GM12878 (cell line): ENCODE data around the gene ZWILCH. TPM values are rescaled to one million over a fixed set of nuclear protein-coding genes. Genes with fewer than 3 reads are reported as not detected.

Experiments
- ATAC-seq: fragments of 200-7000 bp; cut with Tn5 transposase; 3 replicates; pipeline ENCODE4 v1.9.1; 2020; ENCODE audit warnings: mild to moderate bottlenecking, moderate library complexity
- BruUV-seq: library from RNA; stranded (reverse); fragments of 400-500 nt; replicated peaks from 2 replicates; lab custom pipeline; 2021; lab: Mats Ljungman, UMichigan
- CTCF ChIA-PET: fragments of 300-600 bp; sonication (Branson Sonifier 250); formaldehyde crosslinking; extraction: SDS; loops from one replicate; lab custom pipeline; 2021; ENCODE audit warnings: inconsistent platforms; lab: Yijun Ruan, JAX
- POLR2A ChIA-PET: fragments of 350-600 bp; formaldehyde crosslinking; extraction: SDS; loops from one replicate; lab custom pipeline; 2021; ENCODE audit warnings: inconsistent platforms; lab: Charles Lee
- RAD21 ChIA-PET: fragments of 300-600 bp; sonication (Branson Sonifier 250); formaldehyde crosslinking; loops from one replicate; lab custom pipeline; 2023; ENCODE audit warnings: antibody characterized with exemption; ENCODE audit not compliant: unreplicated experiment; lab: Charles Lee
- SMC1A ChIA-PET: fragments of 300-600 bp; sonication (Branson Sonifier 250); formaldehyde crosslinking; loops from one replicate; lab custom pipeline; 2023; ENCODE audit not compliant: unreplicated experiment, uncharacterized antibody; lab: Charles Lee
- DNase-seq: peaks from one replicate; pipeline ENCODE4 v3.0.0-alpha.2; 2011; ENCODE audit warnings: low read depth, low spot score
- FAIRE-seq: peaks from 3 replicates; lab custom pipeline; 2011; peaks lifted over from hg19 to GRCh38; lab: Jason Lieb, UNC
- H2AFZ ChIP-seq: 2 replicates; pipeline ENCODE4 v1.6.0; 2011; ENCODE audit warnings: low read depth, low read length, control low read depth; ENCODE audit not compliant: control insufficient read depth
- H3K27ac ChIP-seq: 2 replicates; pipeline ENCODE4 v1.5.1; 2011; ENCODE audit warnings: control low read depth; ENCODE audit not compliant: control insufficient read depth, insufficient read depth
- H3K27me3 ChIP-seq, 2 experiments: replicated peaks in 1 of 2; 2 replicates each; pipeline versions ENCODE4 v1.6.0 to v1.6.1; 2011; ENCODE audit warnings: low read length in 1 of 2; ENCODE audit not compliant: control insufficient read depth in 2 of 2, insufficient read depth in 2 of 2
- H3K36me3 ChIP-seq, 2 experiments: 2 replicates each; pipeline ENCODE4 v1.5.1; 2011; ENCODE audit warnings: low read length in 1 of 2; ENCODE audit not compliant: control insufficient read depth in 2 of 2, insufficient read depth in 2 of 2
- H3K4me1 ChIP-seq: 2 replicates; pipeline ENCODE4 v1.6.1; 2011; ENCODE audit warnings: mild to moderate bottlenecking, low read length, moderate library complexity, mixed read lengths; ENCODE audit not compliant: control insufficient read depth, insufficient read depth
- H3K4me2 ChIP-seq: 2 replicates; pipeline ENCODE4 v1.6.0; 2011; ENCODE audit warnings: control low read depth; ENCODE audit not compliant: control insufficient read depth, insufficient read depth
- H3K4me3 ChIP-seq: fragments of 200-600 bp; sonication (generic); 2 replicates; pipeline ENCODE4 v1.5.1; 2016
- H3K79me2 ChIP-seq: 2 replicates; pipeline ENCODE4 v1.6.0; 2011; ENCODE audit warnings: low read length; ENCODE audit not compliant: control insufficient read depth, insufficient read depth
- H3K9ac ChIP-seq: 2 replicates; pipeline ENCODE4 v1.8.0; 2011; ENCODE audit warnings: low read length, control low read depth, mixed read lengths; ENCODE audit not compliant: control insufficient read depth, insufficient read depth
- H3K9me3 ChIP-seq: replicated peaks from 3 replicates; pipeline ENCODE4 v1.5.1; 2011; ENCODE audit warnings: mild to moderate bottlenecking, low read length; ENCODE audit not compliant: control insufficient read depth, insufficient read depth
- H4K20me1 ChIP-seq: 2 replicates; pipeline ENCODE4 v1.6.0; 2011; ENCODE audit not compliant: control insufficient read depth, insufficient read depth
- CBX5 ChIP-seq: sonication (generic); IDR thresholded peaks from 2 replicates; pipeline ENCODE4 v1.6.1; 2016; ENCODE audit warnings: low read depth, moderate library complexity, mild to moderate bottlenecking, inconsistent platforms
- DPF2 ChIP-seq: fragments of 450-650 bp; IDR thresholded peaks from 2 replicates; pipeline ENCODE4 v1.6.1; 2017; ENCODE audit warnings: mild to moderate bottlenecking
- FOXK2 ChIP-seq: fragments of 450-650 bp; IDR thresholded peaks from 2 replicates; pipeline ENCODE4 v1.6.1; 2017; ENCODE audit warnings: mild to moderate bottlenecking, moderate library complexity
- FOXM1 ChIP-seq: IDR thresholded peaks from 2 replicates; pipeline ENCODE4 v1.6.1; 2012; ENCODE audit warnings: low read depth, mild to moderate bottlenecking, inconsistent platforms, low read length, moderate library complexity
- HDAC2 ChIP-seq: fragments of 200-600 bp; sonication (generic); IDR thresholded peaks from 2 replicates; pipeline ENCODE4 v1.6.1; 2017
- IKZF2 ChIP-seq, 2 experiments: fragments of 450-650 bp; IDR thresholded peaks; 2 replicates each; pipeline ENCODE4 v1.6.1; 2017; ENCODE audit warnings: mild to moderate bottlenecking in 2 of 2, moderate library complexity in 2 of 2
- RAD51 ChIP-seq: fragments of 450-650 bp; IDR thresholded peaks from 2 replicates; pipeline ENCODE4 v1.6.1; 2016; ENCODE audit warnings: moderate library complexity, mild to moderate bottlenecking, inconsistent platforms
- RUNX3 ChIP-seq: IDR thresholded peaks from 2 replicates; pipeline ENCODE4 v1.6.1; 2012; ENCODE audit warnings: low read length, inconsistent platforms
- SRF ChIP-seq, 2 experiments: IDR thresholded peaks; 2 replicates each; pipeline ENCODE4 v1.6.1; 2011; ENCODE audit warnings: low read depth in 2 of 2, low read length in 2 of 2, mild to moderate bottlenecking in 1 of 2, moderate library complexity in 1 of 2
- USF2 ChIP-seq: IDR thresholded peaks from 2 replicates; pipeline ENCODE4 v1.6.1; 2011; ENCODE audit warnings: low read depth, low read length, improper control_type of control experiment, borderline replicate concordance
- WRNIP1 ChIP-seq: IDR thresholded peaks from 2 replicates; pipeline ENCODE4 v1.6.1; 2011; ENCODE audit warnings: low read depth, low read length, improper control_type of control experiment, borderline replicate concordance
- ZBED1 ChIP-seq: IDR thresholded peaks from 2 replicates; pipeline ENCODE4 v1.6.1; 2016; ENCODE audit warnings: borderline replicate concordance
- ZBTB4 ChIP-seq: fragments of 450-650 bp; formaldehyde crosslinking; IDR thresholded peaks from 2 replicates; pipeline ENCODE4 v1.4.0; 2022; ENCODE audit warnings: mild to moderate bottlenecking, moderate library complexity
- WGBS: methylation state at CpG from one replicate; pipeline ENCODE4 v1.1.6; 2016; ENCODE audit warnings: low lambda C conversion rate; ENCODE audit not compliant: insufficient replicate concordance, insufficient coverage; ENCODE audit errors: missing lambda C conversion rate; 5-methylcytosine and 5-hydroxymethylcytosine counted together
- in situ Hi-C: fragments of 300-500 bp; cut with MboI; formaldehyde crosslinking; loops from 9 replicates; pipeline ENCODE4 v1.14.3; 2018; ENCODE audit warnings: mixed read lengths
- intact Hi-C: fragments of 100-400 bp; cut with micrococcal nuclease; formaldehyde crosslinking; loops from one replicate; pipeline ENCODE4 v1.14.2; 2022; ENCODE audit not compliant: unreplicated experiment
- polyA plus RNA-seq, 11 experiments: library from polyadenylated mRNA; depleted of rRNA in 4 of 11; unstranded in 6 of 11; stranded (reverse) in 5 of 11; fragments of >200 nt; fragmentation: Nextera tagmentation in 4 of 11; fragmentation: Illumina TruSeq in 1 of 11; extraction: Ambion mirVana in 4 of 11; extraction: Trizol in 1 of 11; gene quantifications; 1 replicate in 1 of 11; 2 replicates in 10 of 11; pipeline versions ENCODE4 v1.2.1 to v1.2.3, GENCODE V29; 2011 to 2016; ENCODE audit warnings: inconsistent platforms in 2 of 11, missing spikeins in 2 of 11, low read depth in 1 of 11
- total RNA-seq, 4 experiments: library from RNA; depleted of rRNA in 3 of 4; stranded (reverse); fragments of >200 nt in 3 of 4; fragmentation: Illumina TruSeq in 1 of 4; extraction: Trizol in 1 of 4; gene quantifications; 2 replicates each; pipeline versions ENCODE4 v1.2.1 to v1.2.3, GENCODE V29; 2013 to 2021
- TF ChIP-seq, protein P1 (sequence below): fragments of 450-650 bp; IDR thresholded peaks from 2 replicates; pipeline ENCODE4 v1.6.1; 2016; ENCODE audit warnings: mild to moderate bottlenecking

The ZWILCH gene
- total and polyA plus RNA-seq, 10 of the 15 experiments (the other 5 are each of a cell fraction or from before 2014, with no cell fraction given) = 15.6 to 73.9 (median 32.4) TPM

DNA sequence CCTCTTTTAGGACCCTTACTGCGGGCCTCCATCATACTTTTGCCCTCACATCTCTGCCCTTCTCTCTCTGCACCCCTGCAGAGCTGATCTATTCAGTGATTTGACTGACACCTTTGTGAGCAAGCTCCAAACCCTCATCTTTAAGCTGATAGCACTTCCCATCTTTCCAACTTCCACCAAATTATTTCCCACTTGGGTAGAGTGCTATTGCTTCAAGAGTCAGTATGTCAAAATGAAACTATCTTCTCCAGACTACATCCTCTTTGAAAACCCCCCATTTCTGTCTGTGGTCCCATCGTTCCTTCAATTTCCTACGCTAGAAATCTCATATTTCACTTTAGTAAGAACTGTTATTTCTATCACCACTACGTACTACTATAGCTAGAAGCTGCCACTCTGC, 19.7 kb downstream of the ZWILCH start:
- POLR2A ChIA-PET = no interaction called here
- ATAC-seq = peak; percentile 60
- intact Hi-C loops (no loop called here), in situ Hi-C loops (no loop called here)
- no TSS peak for BruUV-seq
- Histone ChIP-seq H3K27ac (no peak overlapping the region), H3K27me3 (no peaks in the 10 kb centered on the region), H3K4me2 (no peak overlapping the region), H3K4me3 (no peak overlapping the region), H3K79me2 (no peaks in the 10 kb centered on the region), H2AFZ (no peak overlapping the region), H3K36me3 (peaks cover under 1 to 6% of the 10 kb centered on the region in 2 experiments), H3K4me1 (no peaks in the 10 kb centered on the region), H4K20me1 (no peaks in the 10 kb centered on the region), H3K9me3 (no peaks in the 10 kb centered on the region), H3K9ac (no peak overlapping the region)
- SMC1A ChIA-PET = interaction anchor here (1.3 to 1.6 kb wide), 2 partner anchors 15 to 17 kb away, joined by 4 read pairs; no protein-coding TSS in a partner anchor
- TF ChIP-seq FOXM1 (no peak), IKZF2 (IDR thresholded peaks at IDR 0.05) (peak; percentile 27 to 53; a peak in 2 of 4 replicates), RUNX3 (peak; percentile 14; the same call in 1 of the 2 replicates), WRNIP1 (no peak)
- TF ChIP-seq, protein P1, sequence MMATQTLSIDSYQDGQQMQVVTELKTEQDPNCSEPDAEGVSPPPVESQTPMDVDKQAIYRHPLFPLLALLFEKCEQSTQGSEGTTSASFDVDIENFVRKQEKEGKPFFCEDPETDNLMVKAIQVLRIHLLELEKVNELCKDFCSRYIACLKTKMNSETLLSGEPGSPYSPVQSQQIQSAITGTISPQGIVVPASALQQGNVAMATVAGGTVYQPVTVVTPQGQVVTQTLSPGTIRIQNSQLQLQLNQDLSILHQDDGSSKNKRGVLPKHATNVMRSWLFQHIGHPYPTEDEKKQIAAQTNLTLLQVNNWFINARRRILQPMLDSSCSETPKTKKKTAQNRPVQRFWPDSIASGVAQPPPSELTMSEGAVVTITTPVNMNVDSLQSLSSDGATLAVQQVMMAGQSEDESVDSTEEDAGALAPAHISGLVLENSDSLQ = peak; percentile 52; the same call in 1 of the 2 replicates
- 50% methylated on average over 4 of the region's 4 CpGs for WGBS
- RAD21 ChIA-PET = no interaction called here
- no peak for DNase-seq
- FAIRE-seq = peak; percentile 7
- CTCF ChIA-PET = interaction anchor here (1.9 kb wide), 1 partner anchor 26 kb away, joined by 4 read pairs; no protein-coding TSS in a partner anchor

GRCh38 chr15:66535056-66535455, 29.9 kb downstream of the ZWILCH start:
- 94% methylated on average over 9 of the region's 9 CpGs for WGBS
- RAD21 ChIA-PET = no interaction called here
- no peak for TF ChIP-seq HDAC2
- no peak for TF ChIP-seq CBX5
- TF ChIP-seq ZBED1 = no peak
- no peak for TF ChIP-seq SRF (IDR thresholded peaks at IDR 0.05; ENCODE audit: low read depth in 2 of 2, low read length in 2 of 2)
- no peak for TF ChIP-seq FOXK2
- no peak for TF ChIP-seq DPF2
- TF ChIP-seq ZBTB4 (CRISPR knock-in tag) = no peak
- no peak for TF ChIP-seq USF2
- no peak for TF ChIP-seq RAD51

More at GRCh38 chr15:66535056-66535455, 29.9 kb downstream of the ZWILCH start:
- DNase-seq = no peak
- H3K36me3 ChIP-seq = peaks cover 0 to 9% of the 10 kb centered on the region in 2 experiments; a peak in 3 of 4 replicates
- H4K20me1 ChIP-seq = no peaks in the 10 kb centered on the region
- in situ Hi-C loops = no loop called here
- H3K4me2 ChIP-seq = no peak overlapping the region
- H3K27me3 ChIP-seq = no peaks in the 10 kb centered on the region
- FAIRE-seq = no peak
- ChIA-PET CTCF (interaction anchor here (1.2 kb wide), 1 partner anchor 316 kb away, joined by 4 read pairs; no protein-coding TSS in a partner anchor), POLR2A (interaction anchor here (1.3 kb wide), 1 partner anchor 31 kb away, joined by 5 read pairs; the partner anchor contains the start of gene RPL4), SMC1A (interaction anchor here (0.6 kb wide), 1 partner anchor 1278 kb away, joined by 3 read pairs; no protein-coding TSS in a partner anchor)
- no peak overlapping the region for H3K4me3 ChIP-seq
- H3K79me2 ChIP-seq = no peaks in the 10 kb centered on the region
- no peak for ATAC-seq
- H3K27ac ChIP-seq = no peak overlapping the region
- H2AFZ ChIP-seq = no peak overlapping the region
- intact Hi-C loops = no loop called here
- no peaks in the 10 kb centered on the region for H3K4me1 ChIP-seq
- H3K9me3 ChIP-seq = no peaks in the 10 kb centered on the region
- no TSS peak for BruUV-seq
- no peak overlapping the region for H3K9ac ChIP-seq
